ENCODE measurements around the gene CREB5. TPM values are rescaled to one million over a fixed set of nuclear protein-coding genes. Genes with fewer than 3 reads are reported as not detected.

Gene CREB5
- total and polyA plus RNA-seq, 2 of the 8 experiments (the other 6 are each of a cell fraction or from before 2014, with no cell fraction given), result 2.4 to 2.7 TPM

GRCh38 chr7:28847681-28848080, 435.4 kb downstream of the CREB5 start:
- 91% methylated on average over 13 of the region's 13 CpGs; no CpG with 5 or more reads in 1 of the 2 experiments for WGBS, 2 experiments (ENCODE audit: extremely low coverage in 1 of 2, insufficient coverage in 1 of 2, insufficient read length in 1 of 2, insufficient replicate concordance in 2 of 2, low coverage in 1 of 2, low lambda C conversion rate in 2 of 2, missing lambda C conversion rate in 1 of 2)
- POLR2A ChIA-PET (ENCODE audit: partially characterized antibody), result no interaction called here
- TF ChIP-seq RNF2 (IDR thresholded peaks at IDR 0.05; ENCODE audit: borderline replicate concordance, low read depth, low read length, missing control alignments, poor library complexity, severe bottlenecking) (no peak), SIX5 (IDR thresholded peaks at IDR 0.05; ENCODE audit: low read depth, low read length) (no peak), FOSL1 (IDR thresholded peaks at IDR 0.05; ENCODE audit: insufficient read depth, low read depth, low read length) (no peak), SAP30 (IDR thresholded peaks at IDR 0.05; ENCODE audit: insufficient read depth, insufficient replicate concordance, low read length) (no peak), TBP (IDR thresholded peaks at IDR 0.05; ENCODE audit: low read depth, low read length) (no peak), SIRT6 (IDR thresholded peaks at IDR 0.05; ENCODE audit: low read length) (no peak), POLR2A (IDR thresholded peaks at IDR 0.05; ENCODE audit: control extremely low read depth in 1 of 2, low read depth in 2 of 2, low read length in 2 of 2) (no peak), TEAD4 (IDR thresholded peaks at IDR 0.05; ENCODE audit: low read depth, low read length) (no peak), SP2 (IDR thresholded peaks at IDR 0.05; ENCODE audit: low read length) (no peak), POU5F1 (IDR thresholded peaks at IDR 0.05; ENCODE audit: low read depth, low read length) (no peak), MAFK (IDR thresholded peaks at IDR 0.05; ENCODE audit: low read depth, low read length) (no peak), ATF3 (IDR thresholded peaks at IDR 0.05; ENCODE audit: insufficient read depth, low read depth, low read length) (no peak), JUN (IDR thresholded peaks at IDR 0.05; ENCODE audit: low read depth, low read length) (no peak), KDM4A (IDR thresholded peaks at IDR 0.05; ENCODE audit: low read depth, low read length, severe bottlenecking) (no peak)
- TF ChIP-seq, protein P1, sequence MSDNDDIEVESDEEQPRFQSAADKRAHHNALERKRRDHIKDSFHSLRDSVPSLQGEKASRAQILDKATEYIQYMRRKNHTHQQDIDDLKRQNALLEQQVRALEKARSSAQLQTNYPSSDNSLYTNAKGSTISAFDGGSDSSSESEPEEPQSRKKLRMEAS (IDR thresholded peaks at IDR 0.05), result no peak

More at GRCh38 chr7:28847681-28848080, 435.4 kb downstream of the CREB5 start:
- Histone ChIP-seq H2BK20ac (ENCODE audit: low read length) (no peak overlapping the region), H3K23ac (ENCODE audit: insufficient read length) (no peak overlapping the region), H3K4me3 (ENCODE audit: extremely low read depth in 1 of 4, insufficient read depth in 2 of 4, low read depth in 3 of 4, low read length in 4 of 4) (no peak overlapping the region), H2BK5ac (ENCODE audit: low read depth, low read length) (no peak overlapping the region), H4K20me1 (replicated peaks in 1 of 2; ENCODE audit: control insufficient read depth in 1 of 2, insufficient read depth in 2 of 2, low read length in 2 of 2) (no peaks in the 10 kb centered on the region), H2AK5ac (ENCODE audit: low read depth, low read length) (no peak overlapping the region), H2BK120ac (replicated peaks; ENCODE audit: low read depth, low read length) (no peak overlapping the region), H3K79me1 (ENCODE audit: low read depth, low read length) (no peaks in the 10 kb centered on the region), H3K18ac (ENCODE audit: extremely low read depth, low read length) (no peak overlapping the region), H2BK12ac (ENCODE audit: low read depth, low read length) (no peak overlapping the region), H3K36me3 (ENCODE audit: control insufficient read depth in 2 of 4, insufficient read depth in 4 of 4, low read length in 3 of 4) (no peaks in the 10 kb centered on the region), H4K91ac (replicated peaks; ENCODE audit: insufficient read length, low read length) (no peak overlapping the region), H2BK15ac (ENCODE audit: low read length) (no peak overlapping the region), H2AFZ (ENCODE audit: low read length) (no peak overlapping the region), H3K56ac (replicated peaks; ENCODE audit: insufficient read length, low read depth, low read length) (no peak overlapping the region), H3K4me1 (replicated peaks in 1 of 4; ENCODE audit: control insufficient read depth in 3 of 4, insufficient read depth in 4 of 4, low read length in 3 of 4) (no peaks in the 10 kb centered on the region), H3K27ac (ENCODE audit: low read depth, low read length) (no peak overlapping the region), H4K5ac (ENCODE audit: insufficient read length, low read depth, low read length) (no peak overlapping the region), H3K4ac (replicated peaks; ENCODE audit: insufficient read length, low read depth, low read length) (no peak overlapping the region), H3K4me2 (ENCODE audit: insufficient read depth in 1 of 2, low read depth in 2 of 2, low read length in 2 of 2) (no peak overlapping the region), H3K23me2 (ENCODE audit: low read depth, low read length) (no peaks in the 10 kb centered on the region), H3K9me3 (ENCODE audit: insufficient read depth in 2 of 2, low read depth in 1 of 2, low read length in 1 of 2) (no peaks in the 10 kb centered on the region; a peak in 1 of 4 replicates), H3K27me3 (replicated peaks in 1 of 4; ENCODE audit: control insufficient read depth in 3 of 4, extremely low read depth in 1 of 4, insufficient read depth in 3 of 4, low read length in 3 of 4) (no peaks in the 10 kb centered on the region), H3K9ac (replicated peaks in 1 of 4; ENCODE audit: extremely low read depth in 1 of 4, low read depth in 3 of 4, low read length in 3 of 4) (no peak overlapping the region), H3K14ac (ENCODE audit: insufficient read length) (no peak overlapping the region), H4K8ac (ENCODE audit: extremely low read depth, insufficient read depth, low read length) (no peak overlapping the region), H3K79me2 (ENCODE audit: control insufficient read depth in 1 of 2, insufficient read depth in 2 of 2, low read length in 2 of 2) (no peaks in the 10 kb centered on the region)
- FAIRE-seq, result no peak
- CTCF ChIA-PET (ENCODE audit: partially characterized antibody), result interaction anchor here (0.6 to 1.0 kb wide), 4 partner anchors 153 to 1585 kb away, joined by 3 to 4 read pairs (median 3); no protein-coding TSS in a partner anchor
- DNase-seq (ENCODE audit: low read depth in 1 of 2, low spot score in 2 of 2), result no peak
